ENCODE results near the gene FOXG1. TPM values are rescaled to one million over a fixed set of nuclear protein-coding genes. Genes with fewer than 3 reads are reported as not detected.

The FOXG1 gene
- total and polyA plus RNA-seq, 2 experiments from 2014 or later, result 0.15 TPM; not detected in 1

DNA sequence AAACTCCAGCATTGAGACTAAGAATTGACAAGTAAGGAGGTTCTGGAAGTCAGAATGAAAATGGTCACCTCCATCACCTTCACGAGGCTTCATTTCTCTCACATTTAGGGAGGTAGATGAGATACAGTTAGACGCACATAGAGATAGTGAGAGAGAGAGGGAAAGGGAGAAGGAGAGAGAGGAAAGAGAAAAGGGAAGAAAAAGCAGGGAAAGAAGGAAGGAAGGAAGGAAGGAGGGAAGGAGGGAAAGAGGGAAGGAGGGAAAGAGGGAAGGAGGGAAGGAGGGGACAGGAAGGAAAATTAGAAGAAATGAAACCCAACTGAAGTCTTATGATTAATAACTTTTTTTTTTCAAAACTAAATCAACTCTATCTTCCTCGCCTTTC is 10.7 kb upstream of the FOXG1 start:
- peaks cover 88% of the 10 kb centered on the region for H3K27me3 ChIP-seq
- TF ChIP-seq, protein P1, sequence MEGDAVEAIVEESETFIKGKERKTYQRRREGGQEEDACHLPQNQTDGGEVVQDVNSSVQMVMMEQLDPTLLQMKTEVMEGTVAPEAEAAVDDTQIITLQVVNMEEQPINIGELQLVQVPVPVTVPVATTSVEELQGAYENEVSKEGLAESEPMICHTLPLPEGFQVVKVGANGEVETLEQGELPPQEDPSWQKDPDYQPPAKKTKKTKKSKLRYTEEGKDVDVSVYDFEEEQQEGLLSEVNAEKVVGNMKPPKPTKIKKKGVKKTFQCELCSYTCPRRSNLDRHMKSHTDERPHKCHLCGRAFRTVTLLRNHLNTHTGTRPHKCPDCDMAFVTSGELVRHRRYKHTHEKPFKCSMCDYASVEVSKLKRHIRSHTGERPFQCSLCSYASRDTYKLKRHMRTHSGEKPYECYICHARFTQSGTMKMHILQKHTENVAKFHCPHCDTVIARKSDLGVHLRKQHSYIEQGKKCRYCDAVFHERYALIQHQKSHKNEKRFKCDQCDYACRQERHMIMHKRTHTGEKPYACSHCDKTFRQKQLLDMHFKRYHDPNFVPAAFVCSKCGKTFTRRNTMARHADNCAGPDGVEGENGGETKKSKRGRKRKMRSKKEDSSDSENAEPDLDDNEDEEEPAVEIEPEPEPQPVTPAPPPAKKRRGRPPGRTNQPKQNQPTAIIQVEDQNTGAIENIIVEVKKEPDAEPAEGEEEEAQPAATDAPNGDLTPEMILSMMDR (IDR thresholded peaks at IDR 0.05; ENCODE audit: low read depth, low read length), result no peak
- no peak for DNase-seq (ENCODE audit: low read depth in 1 of 2, low spot score in 1 of 2)
- no peak overlapping the region for H3K4me3 ChIP-seq
- no peaks in the 10 kb centered on the region for H3K9me3 ChIP-seq (ENCODE audit: low read depth)
- H3K27ac ChIP-seq, result no peak overlapping the region
- no peaks in the 10 kb centered on the region for H3K36me3 ChIP-seq
- peaks cover 10% of the 10 kb centered on the region for H3K4me1 ChIP-seq (ENCODE audit: low read depth)

DNA sequence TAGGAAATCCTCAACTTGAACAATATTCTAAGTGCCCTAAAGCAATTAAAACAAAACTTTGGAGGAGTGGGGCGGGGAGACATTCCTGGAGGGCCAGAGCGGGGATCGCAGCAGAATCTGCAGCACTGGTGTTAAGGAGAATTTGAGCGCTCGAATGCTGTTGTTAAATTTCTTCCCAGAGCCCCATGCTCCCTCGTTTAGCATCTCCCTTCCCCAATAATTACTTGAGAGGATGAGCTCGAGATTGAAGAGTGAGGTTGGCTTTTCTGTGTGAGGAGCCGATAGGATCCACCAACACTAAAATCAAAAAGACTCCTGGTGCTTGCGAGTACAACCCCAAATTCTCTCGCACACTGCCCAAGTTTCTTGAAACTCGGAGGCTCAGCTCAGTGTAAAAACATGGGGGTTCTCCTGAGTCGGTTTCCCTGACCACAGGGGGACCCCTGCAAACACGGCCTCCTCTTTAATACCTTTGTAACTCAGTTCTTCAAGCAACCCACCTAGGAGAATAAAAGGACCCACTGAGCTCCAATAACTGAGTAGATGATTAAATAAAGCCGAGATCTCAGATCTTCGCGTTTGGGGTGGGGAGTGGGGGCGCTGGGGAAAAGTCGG is 10.2 kb upstream of the FOXG1 start:
- TF ChIP-seq, protein P1 (IDR thresholded peaks at IDR 0.05; ENCODE audit: low read depth, low read length), result no peak
- Histone ChIP-seq H3K4me3 (no peak overlapping the region), H3K36me3 (no peaks in the 10 kb centered on the region), H3K27ac (no peak overlapping the region), H3K4me1 (ENCODE audit: low read depth) (peaks cover 10% of the 10 kb centered on the region), H3K9me3 (ENCODE audit: low read depth) (no peaks in the 10 kb centered on the region), H3K27me3 (peaks cover 93% of the 10 kb centered on the region)
- DNase-seq (ENCODE audit: low read depth in 1 of 2, low spot score in 1 of 2), result no peak

DNA sequence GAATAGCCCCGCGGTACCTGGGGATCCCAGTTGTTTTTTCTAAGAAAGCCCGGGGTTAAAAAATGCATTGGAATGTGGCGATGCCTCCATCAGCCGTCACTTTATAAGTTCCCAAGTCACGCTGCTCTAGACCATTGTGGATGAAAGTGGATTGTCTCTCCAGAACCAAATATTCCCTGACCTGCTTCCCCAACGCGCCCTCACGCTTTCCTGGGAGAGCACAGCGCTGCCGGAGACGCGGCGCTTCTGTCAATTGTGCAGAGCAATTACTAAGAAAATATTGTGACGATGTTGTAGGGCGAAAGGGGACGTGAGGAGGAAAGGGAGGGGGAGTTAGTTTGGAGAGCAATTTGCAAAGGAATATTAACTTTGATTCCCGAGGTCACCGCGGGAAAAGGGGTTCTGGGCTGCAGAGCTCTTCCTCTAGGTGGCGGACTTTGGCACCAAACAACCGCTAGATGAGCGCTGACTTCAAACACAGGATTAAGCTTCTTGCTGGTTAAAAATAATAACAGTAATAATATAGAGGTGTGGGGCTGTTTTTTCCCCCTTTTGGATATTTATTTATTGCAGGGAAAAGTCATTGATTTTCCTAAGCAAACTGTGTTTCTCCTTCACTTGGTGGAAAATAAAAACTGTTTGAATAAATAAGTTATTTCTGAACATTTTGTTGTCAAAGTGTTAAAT is 9.6 kb upstream of the FOXG1 start:
- Histone ChIP-seq H3K9me3 (ENCODE audit: low read depth) (no peaks in the 10 kb centered on the region), H3K27me3 (peaks cover 99% of the 10 kb centered on the region), H3K4me1 (ENCODE audit: low read depth) (peaks cover 10% of the 10 kb centered on the region), H3K4me3 (peak overlapping the region; percentile 8), H3K36me3 (no peaks in the 10 kb centered on the region), H3K27ac (no peak overlapping the region)
- TF ChIP-seq, protein P1 (IDR thresholded peaks at IDR 0.05; ENCODE audit: low read depth, low read length), result peak; percentile 80
- peak; percentile 64 for DNase-seq (ENCODE audit: low read depth in 1 of 2, low spot score in 1 of 2)

DNA sequence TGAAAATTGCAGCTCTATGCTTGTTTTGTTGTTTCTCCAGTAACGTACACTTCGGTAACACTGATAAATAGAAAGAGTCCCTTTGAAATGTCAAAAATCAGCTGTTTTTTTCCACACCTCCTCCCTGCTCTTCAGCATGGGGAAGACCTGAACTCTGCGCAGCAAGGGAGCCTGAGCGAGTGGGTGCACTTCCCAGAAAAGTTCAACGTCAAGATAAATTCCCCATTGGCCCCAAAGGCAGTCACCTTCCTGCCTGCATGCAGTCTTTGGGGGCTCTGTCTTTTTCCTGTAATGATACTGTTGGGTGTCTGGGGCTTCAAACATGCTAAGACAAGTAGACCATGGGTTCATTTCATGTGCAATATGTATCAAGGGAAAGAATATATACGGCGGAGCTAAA is 8.8 kb upstream of the FOXG1 start:
- Histone ChIP-seq H3K36me3 (no peaks in the 10 kb centered on the region), H3K27me3 (peaks cover 100% of the 10 kb centered on the region), H3K9me3 (ENCODE audit: low read depth) (no peaks in the 10 kb centered on the region), H3K4me3 (no peak overlapping the region), H3K4me1 (ENCODE audit: low read depth) (peaks cover 10% of the 10 kb centered on the region), H3K27ac (no peak overlapping the region)
- TF ChIP-seq, protein P1 (IDR thresholded peaks at IDR 0.05; ENCODE audit: low read depth, low read length), result no peak
- no peak for DNase-seq (ENCODE audit: low read depth in 1 of 2, low spot score in 1 of 2)

DNA sequence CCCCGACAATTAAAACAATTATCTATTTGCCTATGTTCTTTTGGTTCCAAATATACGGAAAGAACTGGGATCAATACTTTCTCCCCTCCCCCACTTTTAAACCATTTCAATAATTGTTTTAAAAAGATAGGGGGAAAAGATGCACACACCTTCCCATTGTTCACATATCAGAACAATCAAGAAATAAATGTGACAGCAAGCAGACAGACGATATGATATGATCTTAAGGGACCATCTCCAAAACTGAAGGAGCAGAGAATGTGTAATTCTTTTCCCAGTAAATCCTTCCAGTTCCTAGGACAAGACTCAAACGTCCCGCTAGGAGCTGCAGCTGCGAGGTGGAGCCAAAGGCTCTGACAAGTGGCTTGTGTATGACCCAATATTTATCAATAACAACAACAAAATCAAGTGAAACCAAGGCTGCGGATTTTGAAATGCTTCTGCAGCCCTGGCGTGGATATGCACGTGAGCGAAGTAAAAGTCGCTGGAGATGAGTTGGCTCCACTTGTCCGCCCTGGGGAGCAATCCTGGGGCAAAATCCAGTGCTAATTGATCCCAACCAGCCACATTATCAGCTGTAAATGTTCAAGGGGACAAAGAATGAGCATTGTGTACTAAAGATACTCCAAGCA is 8.2 kb upstream of the FOXG1 start:
- no peaks in the 10 kb centered on the region for H3K36me3 ChIP-seq
- H3K4me3 ChIP-seq, result no peak overlapping the region
- no peak for DNase-seq (ENCODE audit: low read depth in 1 of 2, low spot score in 1 of 2)
- H3K27ac ChIP-seq, result no peak overlapping the region
- H3K4me1 ChIP-seq (ENCODE audit: low read depth), result peaks cover 10% of the 10 kb centered on the region
- H3K27me3 ChIP-seq, result peaks cover 100% of the 10 kb centered on the region
- no peaks in the 10 kb centered on the region for H3K9me3 ChIP-seq (ENCODE audit: low read depth)
- TF ChIP-seq, protein P1 (IDR thresholded peaks at IDR 0.05; ENCODE audit: low read depth, low read length), result no peak

All from cardiac muscle cell (in vitro differentiated cells and primary cell).